A673 (cell line): ENCODE results near the gene MYLK. TPM values are rescaled to one million over a fixed set of nuclear protein-coding genes. Genes with fewer than 3 reads are reported as not detected.
A peak's percentile ranks its signal among the peaks of the same experiment; 100 is the strongest.

Source experiments
- BruUV-seq: library from RNA; stranded (reverse); fragments of 400-500 nt; replicated peaks from 2 replicates; lab custom pipeline; 2021; lab: Mats Ljungman, UMichigan
- CTCF ChIA-PET: fragments of 300-600 bp; sonication (Branson Sonifier 250); formaldehyde crosslinking; loops from one replicate; lab custom pipeline; 2022; ENCODE audit warnings: antibody characterized with exemption; lab: Charles Lee
- POLR2A ChIA-PET: fragments of 300-600 bp; sonication (Branson Sonifier 250); formaldehyde crosslinking; loops from one replicate; lab custom pipeline; 2022; ENCODE audit warnings: antibody characterized with exemption; ENCODE audit not compliant: low non-redundant PET; lab: Charles Lee
- DNase-seq: peaks from one replicate; pipeline ENCODE4 v3.0.0-alpha.2; 2015; ENCODE audit warnings: low spot score
- H3K27ac ChIP-seq: fragments of 200-600 bp; sonication (generic); 2 replicates; pipeline ENCODE4 v1.5.1; 2016; ENCODE audit warnings: mixed run types, low read depth, mild to moderate bottlenecking, mixed read lengths, antibody characterized with exemption, low read length; ENCODE audit not compliant: poor library complexity, severe bottlenecking
- H3K27me3 ChIP-seq: fragments of 200-600 bp; sonication (generic); replicated peaks from 2 replicates; pipeline ENCODE4 v1.6.1; 2017; ENCODE audit warnings: mixed run types, low read depth, mild to moderate bottlenecking, mixed read lengths, antibody characterized with exemption, low read length; ENCODE audit not compliant: insufficient read depth, poor library complexity
- H3K36me3 ChIP-seq: fragments of 200-600 bp; sonication (generic); 2 replicates; pipeline ENCODE4 v1.6.1; 2016; ENCODE audit warnings: mixed run types, mild to moderate bottlenecking, mixed read lengths, antibody characterized with exemption, low read length; ENCODE audit not compliant: insufficient read depth, poor library complexity, severe bottlenecking
- H3K4me1 ChIP-seq: fragments of 200-600 bp; sonication (generic); 2 replicates; pipeline ENCODE4 v1.6.1; 2017; ENCODE audit warnings: mixed run types, mild to moderate bottlenecking, mixed read lengths, antibody characterized with exemption, low read length; ENCODE audit not compliant: insufficient read depth, poor library complexity, severe bottlenecking
- H3K4me3 ChIP-seq: fragments of 200-600 bp; sonication (generic); 2 replicates; pipeline ENCODE4 v1.5.1; 2016; ENCODE audit warnings: low read depth, mixed run types, mild to moderate bottlenecking, mixed read lengths, low read length; ENCODE audit not compliant: poor library complexity, severe bottlenecking
- H3K9me3 ChIP-seq: fragments of 200-600 bp; sonication (generic); 2 replicates; pipeline ENCODE4 v1.6.1; 2016; ENCODE audit warnings: mixed run types, low read depth, mild to moderate bottlenecking, mixed read lengths, antibody characterized with exemption, low read length; ENCODE audit not compliant: poor library complexity, severe bottlenecking
- EZH2 ChIP-seq: fragments of 200-600 bp; sonication (generic); IDR thresholded peaks from 2 replicates; pipeline ENCODE4 v1.6.1; 2017; ENCODE audit warnings: borderline replicate concordance, low read depth, mild to moderate bottlenecking, mixed read lengths, antibody characterized with exemption, low read length; ENCODE audit not compliant: poor library complexity, severe bottlenecking
- intact Hi-C: fragments of 100-400 bp; cut with micrococcal nuclease; formaldehyde crosslinking; loops from one replicate; pipeline ENCODE4 v1.10.0; 2022; ENCODE audit not compliant: unreplicated experiment
- total RNA-seq: library from RNA; stranded (reverse); gene quantifications from 2 replicates; pipeline ENCODE4 v1.2.3, GENCODE V29; 2021
- TF ChIP-seq, protein P1 (sequence below): fragments of 300-800, 200-600 bp; sonication (generic); conservative IDR thresholded peaks from 2 replicates; pipeline ENCODE4 v1.5.1; 2017; ENCODE audit warnings: low read depth, mild to moderate bottlenecking, antibody characterized with exemption, low read length, moderate library complexity, mixed read lengths

The MYLK gene
- total RNA-seq, 1 experiment from 2014 or later: 3.9 TPM

DNA sequence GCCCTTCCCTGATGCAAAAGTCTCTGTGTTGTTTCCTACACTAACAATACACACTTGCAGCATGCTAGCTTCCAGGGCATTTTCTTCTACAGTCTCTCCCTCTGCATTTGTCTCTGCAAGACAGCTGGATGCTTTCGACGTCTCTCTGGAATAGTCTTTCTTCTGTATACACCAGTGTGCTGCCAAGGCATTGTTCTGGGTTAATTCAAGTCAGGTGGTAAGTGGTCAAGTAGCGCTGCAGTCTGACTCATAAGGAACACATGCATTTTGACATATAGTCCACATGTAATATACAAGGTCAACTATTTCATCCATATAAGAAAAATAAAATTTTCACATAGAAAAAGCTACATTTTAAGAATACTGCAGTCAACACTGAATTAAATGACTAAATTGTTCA lies 92.7 kb downstream of the MYLK start:
- peaks cover 37% of the 10 kb centered on the region for H3K4me1 ChIP-seq

DNA sequence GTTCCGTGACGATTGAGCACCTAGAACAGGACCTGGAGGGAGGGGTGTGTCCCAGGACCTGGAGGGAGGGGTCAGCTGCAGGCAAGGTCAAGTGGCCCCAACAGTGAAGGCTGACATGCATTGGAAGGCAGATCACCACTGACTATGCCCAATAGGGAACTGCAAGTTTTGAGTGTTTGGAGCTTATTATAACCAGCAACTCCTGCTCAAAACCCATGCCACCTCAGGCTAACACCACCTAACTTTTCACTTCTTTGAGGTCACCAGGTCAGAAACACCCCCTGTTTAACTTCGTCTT lies 93.1 kb downstream of the MYLK start:
- POLR2A ChIA-PET: interaction anchor here (0.6 kb wide), 1 partner anchor 45 kb away, joined by 3 read pairs; no protein-coding TSS in a partner anchor
- DNase-seq: no peak
- BruUV-seq: no TSS peak
- no peak overlapping the region for H3K27ac ChIP-seq
- H3K27me3 ChIP-seq: no peaks in the 10 kb centered on the region
- CTCF ChIA-PET: interaction anchor here (0.8 kb wide), 1 partner anchor 149 kb away, joined by 4 read pairs; no protein-coding TSS in a partner anchor
- intact Hi-C loops: no loop called here
- H3K36me3 ChIP-seq: no peaks in the 10 kb centered on the region
- H3K9me3 ChIP-seq: no peaks in the 10 kb centered on the region
- TF ChIP-seq, protein P1, sequence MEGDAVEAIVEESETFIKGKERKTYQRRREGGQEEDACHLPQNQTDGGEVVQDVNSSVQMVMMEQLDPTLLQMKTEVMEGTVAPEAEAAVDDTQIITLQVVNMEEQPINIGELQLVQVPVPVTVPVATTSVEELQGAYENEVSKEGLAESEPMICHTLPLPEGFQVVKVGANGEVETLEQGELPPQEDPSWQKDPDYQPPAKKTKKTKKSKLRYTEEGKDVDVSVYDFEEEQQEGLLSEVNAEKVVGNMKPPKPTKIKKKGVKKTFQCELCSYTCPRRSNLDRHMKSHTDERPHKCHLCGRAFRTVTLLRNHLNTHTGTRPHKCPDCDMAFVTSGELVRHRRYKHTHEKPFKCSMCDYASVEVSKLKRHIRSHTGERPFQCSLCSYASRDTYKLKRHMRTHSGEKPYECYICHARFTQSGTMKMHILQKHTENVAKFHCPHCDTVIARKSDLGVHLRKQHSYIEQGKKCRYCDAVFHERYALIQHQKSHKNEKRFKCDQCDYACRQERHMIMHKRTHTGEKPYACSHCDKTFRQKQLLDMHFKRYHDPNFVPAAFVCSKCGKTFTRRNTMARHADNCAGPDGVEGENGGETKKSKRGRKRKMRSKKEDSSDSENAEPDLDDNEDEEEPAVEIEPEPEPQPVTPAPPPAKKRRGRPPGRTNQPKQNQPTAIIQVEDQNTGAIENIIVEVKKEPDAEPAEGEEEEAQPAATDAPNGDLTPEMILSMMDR: no peak
- no peak for TF ChIP-seq EZH2
- no peak overlapping the region for H3K4me3 ChIP-seq
- peaks cover 37% of the 10 kb centered on the region for H3K4me1 ChIP-seq

More for the DNA sequence above, 92.7 kb downstream of the MYLK start:
- Histone ChIP-seq H3K36me3 (no peaks in the 10 kb centered on the region), H3K4me3 (no peak overlapping the region), H3K27me3 (no peaks in the 10 kb centered on the region), H3K27ac (no peak overlapping the region), H3K9me3 (no peaks in the 10 kb centered on the region)
- intact Hi-C loops: no loop called here
- CTCF ChIA-PET: no interaction called here
- POLR2A ChIA-PET: interaction anchor here (0.6 kb wide), 1 partner anchor 45 kb away, joined by 3 read pairs; no protein-coding TSS in a partner anchor
- TF ChIP-seq, protein P1: no peak
- no peak for TF ChIP-seq EZH2
- DNase-seq: peak; percentile 32
- BruUV-seq: no TSS peak

DNA sequence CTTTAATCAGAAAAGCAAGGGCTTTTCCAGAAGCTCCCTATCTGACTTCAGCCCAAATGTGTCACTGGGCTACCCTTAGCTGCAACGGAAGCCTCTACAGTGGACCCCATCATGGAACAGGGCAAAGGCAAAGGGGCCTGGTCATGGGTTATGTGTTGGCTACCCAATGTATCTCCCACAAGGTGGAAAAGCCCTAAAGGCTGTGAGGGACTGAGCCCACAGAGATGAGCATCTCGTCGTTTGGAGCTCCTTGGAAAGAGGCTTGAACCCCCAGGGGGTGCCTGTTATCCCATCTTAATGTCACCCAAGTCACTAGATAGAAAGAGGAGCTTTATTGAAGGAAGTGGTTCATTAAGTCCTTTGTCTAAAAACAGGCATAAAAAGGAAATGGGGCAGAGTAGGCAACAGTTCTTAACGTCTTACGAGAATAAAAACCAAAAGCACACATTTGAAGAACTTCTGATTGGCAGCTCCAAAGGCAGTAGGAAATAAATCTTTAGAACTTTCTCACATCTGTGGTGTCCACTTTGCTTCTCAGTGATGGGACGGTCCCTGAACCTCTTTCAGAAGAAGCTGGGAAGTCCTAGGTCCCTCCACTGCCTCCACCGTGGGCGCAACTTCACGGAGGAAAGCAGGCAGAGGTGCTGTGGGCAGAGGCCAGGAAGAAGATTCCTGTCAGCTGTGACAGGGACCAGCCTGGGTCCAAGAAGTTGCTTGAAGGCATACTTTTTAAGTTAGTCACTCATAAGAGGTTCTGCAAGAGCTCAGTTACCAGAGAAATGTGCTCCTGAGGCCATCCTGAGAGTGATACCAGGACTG lies 93.7 kb downstream of the MYLK start:
- no peak for TF ChIP-seq EZH2
- TF ChIP-seq, protein P1: no peak
- CTCF ChIA-PET: interaction anchor here (0.8 kb wide), 1 partner anchor 148 kb away, joined by 4 read pairs; no protein-coding TSS in a partner anchor
- POLR2A ChIA-PET: interaction anchor here (0.6 to 0.7 kb wide), 2 partner anchors 33 to 44 kb away, joined by 3 read pairs; no protein-coding TSS in a partner anchor
- no TSS peak for BruUV-seq
- Histone ChIP-seq H3K36me3 (no peaks in the 10 kb centered on the region), H3K27ac (no peak overlapping the region), H3K4me3 (no peak overlapping the region), H3K9me3 (no peaks in the 10 kb centered on the region), H3K27me3 (no peaks in the 10 kb centered on the region), H3K4me1 (peaks cover 37% of the 10 kb centered on the region)
- intact Hi-C loops: no loop called here
- peak; percentile 91 for DNase-seq
